ENCODE results near the gene THTPA.

- TF ChIP-seq CTCF (IDR thresholded peaks at IDR 0.05) (peak; percentile 93), EZH2 (IDR thresholded peaks at IDR 0.05; ENCODE audit: borderline replicate concordance, insufficient read depth, low read depth, low read length, poor library complexity, severe bottlenecking) (no peak)
Measured at GRCh38 chr14:23562822-23563472, 6.9 kb downstream of the THTPA start.
